Activated T-cell treated with anti-CD3 and anti-CD28 coated beads for 24 hours (primary cell): ENCODE data around the gene CHN1.
A peak's percentile ranks its signal among the peaks of the same experiment; 100 is the strongest.

ENCODE experiments used
- DNase-seq: peaks from one replicate; pipeline ENCODE4 v3.0.0-alpha.2; 2020; ENCODE audit warnings: low read depth

Gene CHN1

GRCh38 chr2:174764280-174765255 is 240.6 kb downstream of the CHN1 start, which contains the start of gene CHRNA1:
TSS of gene CHRNA1 (minus strand) at chr2:174764472. CDS start at chr2:174764394, 78 bp downstream.
- DNase-seq, result no peak

GRCh38 chr2:174763780-174764179 is 241.4 kb downstream of the CHN1 start:
- no peak for DNase-seq

DNA sequence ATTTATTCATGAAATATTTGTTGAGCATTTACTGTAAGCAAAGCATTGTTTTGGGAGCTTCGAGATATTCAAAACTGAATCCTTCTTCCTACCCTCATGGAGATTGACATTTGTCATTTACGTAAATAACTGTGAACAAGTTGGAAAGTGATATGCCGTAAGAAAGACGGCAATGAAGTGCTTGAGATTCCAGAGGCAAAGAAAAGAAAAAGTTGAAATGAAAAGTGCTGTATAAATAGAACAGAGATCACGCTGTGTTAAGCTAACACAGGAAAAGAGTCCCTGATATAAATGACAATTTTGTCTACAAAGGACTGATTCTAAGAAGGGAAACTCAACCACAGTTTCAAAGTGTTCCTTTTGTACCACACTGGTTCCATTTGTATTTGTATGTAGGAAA is 242.7 kb downstream of the CHN1 start:
- no peak for DNase-seq

DNA sequence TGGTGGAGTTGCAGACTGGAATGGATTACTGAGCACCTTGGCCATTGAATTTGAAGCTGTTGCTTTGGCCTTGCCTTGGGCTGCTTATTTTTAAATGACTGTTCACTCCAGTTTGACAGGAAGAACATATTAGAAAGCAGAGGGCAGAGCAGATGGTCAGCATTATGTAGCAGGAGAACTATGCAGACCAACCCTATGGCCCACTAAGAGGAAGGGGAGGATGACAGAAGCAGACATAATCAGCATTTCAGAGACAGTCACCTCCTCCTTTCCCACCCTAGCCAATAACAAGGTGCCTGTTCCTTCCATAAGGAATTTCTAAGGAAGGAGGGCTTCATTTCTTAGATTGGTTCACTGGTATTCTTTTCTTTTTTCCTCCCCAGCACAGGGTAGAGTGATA is 243.3 kb downstream of the CHN1 start:
- no peak for DNase-seq

DNA sequence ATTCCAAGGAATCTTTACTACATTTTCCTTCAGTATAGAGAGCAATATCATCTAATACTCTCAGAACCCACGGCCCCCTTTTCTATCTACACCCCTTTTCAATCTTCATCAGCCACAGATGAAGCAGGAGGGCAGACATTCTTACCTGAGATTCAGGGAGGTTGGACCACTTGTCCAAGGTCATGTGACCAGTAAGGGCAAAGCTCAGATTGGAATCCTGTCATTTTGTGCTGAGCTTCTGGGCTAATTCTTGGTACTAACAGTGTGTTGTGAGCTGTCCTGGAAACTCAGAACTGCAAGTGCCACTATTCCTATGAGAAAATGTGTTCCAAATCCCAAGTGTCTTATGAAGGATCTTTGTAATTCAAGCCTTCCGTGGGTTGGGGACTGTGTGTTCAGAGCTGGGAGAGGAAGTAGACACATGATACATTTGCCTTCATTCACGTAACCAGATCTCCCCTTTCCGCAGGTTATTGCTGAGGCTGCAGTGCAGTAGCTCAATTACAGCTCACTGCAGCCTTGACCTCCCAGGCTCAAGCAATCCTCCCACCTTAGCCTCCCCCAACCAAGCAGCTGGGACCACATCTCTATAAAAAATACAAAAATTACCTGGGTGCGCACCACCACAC is 244.2 kb downstream of the CHN1 start:
- no peak for DNase-seq

GRCh38 chr2:174759381-174760065 is 245.7 kb downstream of the CHN1 start:
- no peak for DNase-seq

- DNase-seq, result no peak
Measured at GRCh38 chr2:174756743-174757142, 248.4 kb downstream of the CHN1 start.

DNA sequence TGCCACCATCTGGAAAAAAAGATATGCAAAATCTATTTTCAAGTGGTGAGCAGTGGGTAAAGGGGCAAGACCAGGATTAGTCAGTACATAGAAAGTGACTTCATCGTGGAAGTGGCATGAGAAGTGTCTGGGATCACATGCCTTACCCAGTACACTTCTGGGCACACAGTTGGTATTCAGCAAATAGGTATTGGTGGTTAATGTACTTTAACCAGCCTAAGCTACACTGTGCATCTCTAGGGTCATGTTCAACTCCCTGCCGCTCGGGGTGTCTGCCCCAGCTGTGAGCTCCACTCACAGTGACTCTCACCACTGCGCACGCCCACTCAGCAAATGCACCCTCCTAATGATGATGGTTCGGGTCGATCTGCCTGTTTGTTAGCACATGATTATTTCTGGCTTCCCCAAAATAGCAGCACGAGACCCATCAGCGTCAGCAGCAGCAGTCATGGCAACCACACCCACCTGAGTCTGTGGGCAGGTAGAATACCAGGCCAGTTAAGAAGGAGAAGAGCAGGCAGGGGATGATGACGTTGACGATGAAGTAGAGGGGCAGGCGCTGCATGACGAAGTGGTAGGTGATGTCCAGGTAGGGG is 252.0 kb downstream of the CHN1 start:
- no peak for DNase-seq

DNA sequence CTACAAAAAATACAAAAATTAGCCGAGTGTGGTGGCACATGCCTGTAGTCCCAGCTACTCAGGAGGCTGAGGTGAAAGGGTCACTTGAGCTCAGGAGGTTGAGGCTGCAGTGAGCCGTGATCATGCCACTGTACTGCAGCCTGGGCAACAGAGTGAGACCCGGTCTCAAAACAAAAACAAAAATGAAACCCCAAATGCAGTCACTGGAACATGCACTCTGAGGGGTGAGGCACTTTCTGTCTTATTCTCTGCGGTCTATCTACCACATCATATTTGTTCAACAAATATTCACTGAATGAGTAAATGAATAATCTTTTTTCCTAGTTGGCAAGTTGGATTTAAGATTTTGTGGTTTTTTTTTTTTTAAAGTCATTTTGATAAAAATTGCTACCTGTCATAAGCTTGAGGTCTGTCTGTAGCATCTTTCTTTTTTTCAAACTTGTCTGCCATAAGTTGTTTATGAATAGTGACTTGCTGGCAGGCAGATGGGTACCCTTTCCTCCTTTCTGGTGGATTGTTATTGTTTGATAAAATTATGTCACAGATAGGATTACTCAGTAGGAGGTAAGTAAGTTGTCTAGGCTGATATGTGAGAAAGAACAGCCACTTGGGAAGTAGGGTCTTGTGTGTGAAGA is 252.7 kb downstream of the CHN1 start:
- no peak for DNase-seq

DNA sequence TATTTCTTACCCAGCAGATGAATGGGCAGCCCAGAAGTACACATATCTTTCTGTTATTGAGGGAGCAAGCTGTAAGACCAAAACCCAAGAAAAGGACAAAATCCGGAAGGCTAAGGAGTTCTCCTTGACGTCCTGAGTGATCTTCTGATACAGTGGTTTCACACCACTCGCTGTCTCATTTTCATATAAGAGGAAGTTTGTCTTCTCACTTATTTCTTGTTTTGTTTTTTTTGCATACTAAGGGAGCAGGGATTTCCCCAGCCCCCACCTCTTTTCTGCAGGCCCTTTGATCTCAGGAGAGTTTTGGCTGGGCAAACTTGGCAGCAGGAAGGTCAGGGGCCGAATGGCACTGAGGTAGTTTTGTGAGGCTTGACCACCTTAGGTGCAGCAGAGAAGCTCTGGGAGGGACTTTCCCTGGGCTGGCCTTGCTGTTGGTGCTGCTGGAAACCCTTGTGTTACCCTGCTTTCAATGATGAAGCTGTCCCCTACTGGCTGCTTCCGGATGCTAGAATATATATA is 254.2 kb downstream of the CHN1 start:
- DNase-seq, result no peak

GRCh38 chr2:174749793-174750192 is 255.4 kb downstream of the CHN1 start:
- DNase-seq, result no peak

DNA sequence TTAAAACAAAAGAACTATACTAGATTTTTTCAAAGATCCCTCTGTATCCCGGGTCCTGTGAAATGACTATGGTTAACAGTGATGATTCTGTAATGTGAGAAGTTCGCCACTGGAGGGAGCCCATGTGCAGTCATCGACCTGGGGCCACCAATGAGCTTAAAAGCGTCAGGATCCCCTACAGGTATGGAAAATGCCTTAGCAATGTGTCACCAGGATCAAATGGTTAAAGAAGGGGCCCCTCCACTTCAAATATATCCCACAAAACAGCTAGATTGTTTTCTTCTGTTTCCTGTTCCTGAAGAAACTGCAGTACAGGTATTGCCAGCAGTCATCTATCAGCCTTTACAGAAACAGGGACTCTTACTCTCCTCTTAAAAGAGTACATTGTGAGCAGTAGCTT is 256.2 kb downstream of the CHN1 start:
- peak; percentile 62 for DNase-seq
